Erythroblast (primary cell): ENCODE measurements around the gene WFDC5.

Experiments used
- GATA1 ChIP-seq: IDR thresholded peaks from 2 replicates; pipeline ENCODE4 v1.6.1; 2011; ENCODE audit warnings: low read depth, mild to moderate bottlenecking, control low read depth, low read length, moderate library complexity
- POLR2A ChIP-seq: IDR thresholded peaks from 2 replicates; pipeline ENCODE4 v1.6.1; 2011; ENCODE audit warnings: mild to moderate bottlenecking, low read length

DNA sequence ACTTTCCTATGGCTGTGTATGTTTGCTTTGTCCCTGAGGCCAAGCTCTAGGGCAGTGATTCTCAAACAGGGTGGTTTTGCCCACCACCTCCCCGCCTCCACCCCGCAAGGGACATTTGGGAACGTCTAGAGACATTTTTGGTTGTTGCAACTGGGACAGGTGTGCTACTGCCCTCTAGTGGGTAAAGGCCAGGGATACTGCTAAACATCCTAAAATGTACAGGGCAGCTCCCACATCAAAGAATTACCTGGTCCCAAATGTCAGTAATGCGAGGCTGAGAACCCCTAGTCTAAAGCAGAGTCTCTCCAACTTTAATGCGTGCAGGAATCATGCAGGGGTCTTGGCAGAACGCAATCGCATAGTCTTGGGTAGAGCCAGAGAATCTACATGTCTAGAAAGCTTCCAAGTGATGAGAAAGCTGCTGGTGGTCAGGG lies 19.2 kb downstream of the WFDC5 start:
- TF ChIP-seq POLR2A (no peak), GATA1 (no peak)
